Measurements from ENCODE around the gene GALC.

- TF ChIP-seq CTCF (conservative IDR thresholded peaks at IDR 0.05 in 1 of 2, IDR thresholded peaks at IDR 0.05 in 1 of 2; ENCODE audit: extremely low read depth in 1 of 2, insufficient read depth in 1 of 2, low read depth in 1 of 2, low read length in 2 of 2): peak; percentile 44 to 54
- no peak for TF ChIP-seq EZH2 (IDR thresholded peaks at IDR 0.05; ENCODE audit: borderline replicate concordance, low read length)
Measured at GRCh38 chr14:87944987-87945604, 47.9 kb downstream of the GALC start.
